DOHH2 (cell line): Measurements from ENCODE around the gene AIG1.

Experiments
- CTCF ChIP-seq: fragments of 200-600 bp; sonication (generic); IDR thresholded peaks from one replicate; pipeline ENCODE4 v1.5.1; 2014; ENCODE audit warnings: antibody characterized with exemption, mild to moderate bottlenecking, low read depth, low read length; ENCODE audit not compliant: poor library complexity, severe bottlenecking
- EZH2phosphoT487 ChIP-seq: fragments of 200-600 bp; sonication (generic); IDR thresholded peaks from 2 replicates; pipeline ENCODE4 v1.6.1; 2017; ENCODE audit warnings: borderline replicate concordance, mild to moderate bottlenecking, antibody characterized with exemption, low read length, moderate library complexity, mixed read lengths

- TF ChIP-seq CTCF = no peak
- TF ChIP-seq EZH2phosphoT487 = no peak
Observed at GRCh38 chr6:143055891-143056290, 4.8 kb upstream of the AIG1 start.
